ENCODE results near the gene ILF2.

ILF2 gene

GRCh38 chr1:153617663-153618062 is 53.1 kb downstream of the ILF2 start:
- Histone ChIP-seq H3K27me3 (ENCODE audit: insufficient read depth, low read length, poor library complexity) (no peaks in the 10 kb centered on the region), H4K20me1 (ENCODE audit: insufficient read depth, low read length) (no peaks in the 10 kb centered on the region; the same call in 1 of the 2 replicates), H3K9me3 (ENCODE audit: insufficient read depth, low read length, severe bottlenecking) (no peaks in the 10 kb centered on the region), H3K9ac (ENCODE audit: low read depth, low read length) (no peak overlapping the region), H2AFZ (ENCODE audit: low read depth, low read length) (peak overlapping the region; percentile 17; the same call in 1 of the 2 replicates), H3K79me2 (ENCODE audit: insufficient read depth, low read length) (no peaks in the 10 kb centered on the region), H3K36me3 (ENCODE audit: insufficient read depth, low read length) (no peaks in the 10 kb centered on the region), H3K4me3 (ENCODE audit: low read depth in 1 of 2, low read length in 2 of 2) (no peak overlapping the region), H3K4me1 (ENCODE audit: insufficient read depth, low read length) (no peaks in the 10 kb centered on the region), H3K27ac (ENCODE audit: low read length) (no peak overlapping the region), H3K4me2 (ENCODE audit: insufficient read depth, low read length) (no peak overlapping the region)
- DNase-seq (peak; percentile 53), ATAC-seq (ENCODE audit: insufficient read depth, low read depth) (peak; percentile 83)
- TF ChIP-seq CTCF (IDR thresholded peaks at IDR 0.05; ENCODE audit: borderline replicate concordance, extremely low read depth, low read length, poor library complexity, severe bottlenecking) (peak; percentile 63), EZH2 (IDR thresholded peaks at IDR 0.05; ENCODE audit: borderline replicate concordance, low read depth, low read length, severe bottlenecking) (no peak)

GRCh38 chr1:153616917-153617311 is 53.9 kb downstream of the ILF2 start:
- H3K4me2 ChIP-seq (ENCODE audit: insufficient read depth, low read length) = no peak overlapping the region
- H3K27ac ChIP-seq (ENCODE audit: low read length) = no peak overlapping the region
- H3K9me3 ChIP-seq (ENCODE audit: insufficient read depth, low read length, severe bottlenecking) = no peaks in the 10 kb centered on the region
- H2AFZ ChIP-seq (ENCODE audit: low read depth, low read length) = no peak overlapping the region
- H3K36me3 ChIP-seq (ENCODE audit: insufficient read depth, low read length) = no peaks in the 10 kb centered on the region
- no peak overlapping the region for H3K9ac ChIP-seq (ENCODE audit: low read depth, low read length)
- no peaks in the 10 kb centered on the region for H3K27me3 ChIP-seq (ENCODE audit: insufficient read depth, low read length, poor library complexity)
- H3K4me3 ChIP-seq (ENCODE audit: low read depth in 1 of 2, low read length in 2 of 2) = no peak overlapping the region
- no peak for TF ChIP-seq CTCF (IDR thresholded peaks at IDR 0.05; ENCODE audit: borderline replicate concordance, extremely low read depth, low read length, poor library complexity, severe bottlenecking)
- TF ChIP-seq EZH2 (IDR thresholded peaks at IDR 0.05; ENCODE audit: borderline replicate concordance, low read depth, low read length, severe bottlenecking) = no peak
- no peaks in the 10 kb centered on the region for H3K79me2 ChIP-seq (ENCODE audit: insufficient read depth, low read length)
- no peaks in the 10 kb centered on the region for H3K4me1 ChIP-seq (ENCODE audit: insufficient read depth, low read length)
- ATAC-seq (ENCODE audit: insufficient read depth, low read depth) (no peak), DNase-seq (no peak)
- no peaks in the 10 kb centered on the region; the same call in 1 of the 2 replicates for H4K20me1 ChIP-seq (ENCODE audit: insufficient read depth, low read length)

DNA sequence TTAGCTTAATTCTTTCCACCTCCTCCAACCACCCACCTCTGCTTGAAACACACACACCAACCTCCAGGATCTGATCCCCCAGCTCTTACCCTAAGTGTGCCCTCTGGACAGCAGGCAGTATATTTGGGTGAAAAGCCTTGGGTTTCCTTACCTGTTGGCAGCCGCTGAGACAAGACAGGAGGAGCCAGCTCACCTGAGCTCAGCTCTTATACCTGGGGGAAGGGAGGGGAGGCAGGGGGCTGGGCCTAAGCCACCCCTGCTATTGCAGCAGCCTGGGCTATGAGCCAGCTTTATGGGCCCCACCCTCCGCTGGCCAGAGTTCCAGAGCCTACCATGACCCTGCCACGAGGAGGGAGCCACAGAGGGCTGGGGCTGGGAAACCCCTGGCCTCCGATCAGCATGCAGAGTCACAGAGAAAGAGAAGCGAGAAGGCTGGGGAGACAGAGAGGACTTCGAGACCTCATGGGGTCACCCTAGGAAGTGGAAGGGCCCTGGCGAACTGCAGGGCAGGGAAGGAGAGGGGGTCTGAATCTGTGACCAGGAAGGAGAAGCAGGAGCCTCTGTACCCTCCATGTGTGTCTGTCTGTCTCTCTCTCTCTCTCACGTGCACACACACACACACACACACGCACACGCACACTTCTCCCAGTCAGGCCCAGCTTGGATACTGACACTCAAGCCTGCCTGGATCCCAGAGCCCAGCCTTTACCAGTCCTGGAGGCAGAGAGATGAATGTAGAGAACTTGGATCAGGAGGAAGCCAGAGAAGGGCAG is 54.5 kb downstream of the ILF2 start, which contains the start of gene S100A14:
Gene S100A14 (minus strand): TSS at position 182 of the 773 bp plus-strand sequence. CDS start 467 bp downstream, outside the sequence.
- no peak for TF ChIP-seq CTCF (IDR thresholded peaks at IDR 0.05; ENCODE audit: borderline replicate concordance, extremely low read depth, low read length, poor library complexity, severe bottlenecking)
- TF ChIP-seq EZH2 (IDR thresholded peaks at IDR 0.05; ENCODE audit: borderline replicate concordance, low read depth, low read length, severe bottlenecking) = no peak
- H3K9ac ChIP-seq (ENCODE audit: low read depth, low read length) = no peak within 1 kb of the TSS
- no peak for DNase-seq
- no peak for ATAC-seq (ENCODE audit: insufficient read depth, low read depth)
- no peak within 1 kb of the TSS for H2AFZ ChIP-seq (ENCODE audit: low read depth, low read length)
- no peaks in the 10 kb centered on the region for H3K79me2 ChIP-seq (ENCODE audit: insufficient read depth, low read length)
- no peak within 1 kb of the TSS for H3K4me2 ChIP-seq (ENCODE audit: insufficient read depth, low read length)
- no peaks in the 10 kb centered on the region for H3K27me3 ChIP-seq (ENCODE audit: insufficient read depth, low read length, poor library complexity)
- no peaks in the 10 kb centered on the region for H3K4me1 ChIP-seq (ENCODE audit: insufficient read depth, low read length)
- no peaks in the 10 kb centered on the region for H3K36me3 ChIP-seq (ENCODE audit: insufficient read depth, low read length)
- H3K9me3 ChIP-seq (ENCODE audit: insufficient read depth, low read length, severe bottlenecking) = no peaks in the 10 kb centered on the region
- H4K20me1 ChIP-seq (ENCODE audit: insufficient read depth, low read length) = no peaks in the 10 kb centered on the region; the same call in 1 of the 2 replicates
- no peak within 1 kb of the TSS for H3K4me3 ChIP-seq (ENCODE audit: low read depth in 1 of 2, low read length in 2 of 2)
- H3K27ac ChIP-seq (ENCODE audit: low read length) = no peak within 1 kb of the TSS

All from DND-41 (cell line).